EH (cell line): ENCODE data around the gene MEAK7.

Experiments used
- DNase-seq: peaks from one replicate; pipeline ENCODE4 v3.0.0-alpha.2; 2015; ENCODE audit warnings: low read depth

The MEAK7 gene

GRCh38 chr16:84466692-84467091 lies 37.8 kb downstream of the MEAK7 start:
- no peak for DNase-seq

- DNase-seq = no peak
Observed at GRCh38 chr16:84465154-84465553, 39.3 kb downstream of the MEAK7 start.

- DNase-seq = no peak
Observed at GRCh38 chr16:84464116-84464515, 40.3 kb downstream of the MEAK7 start.

GRCh38 chr16:84463221-84463620 lies 41.2 kb downstream of the MEAK7 start:
- no peak for DNase-seq

GRCh38 chr16:84462296-84463210 lies 41.9 kb downstream of the MEAK7 start:
- no peak for DNase-seq

- DNase-seq = no peak
Observed at GRCh38 chr16:84461413-84462295, 42.8 kb downstream of the MEAK7 start.

GRCh38 chr16:84461029-84461412 lies 43.4 kb downstream of the MEAK7 start:
- no peak for DNase-seq

- no peak for DNase-seq
Observed at GRCh38 chr16:84460406-84461028, 43.9 kb downstream of the MEAK7 start.

- DNase-seq = no peak
Observed at GRCh38 chr16:84459941-84460405, 44.5 kb downstream of the MEAK7 start.

- no peak for DNase-seq
Observed at GRCh38 chr16:84459533-84459894, 44.9 kb downstream of the MEAK7 start.

GRCh38 chr16:84458606-84459532 lies 45.6 kb downstream of the MEAK7 start:
- no peak for DNase-seq

- DNase-seq = no peak
Observed at GRCh38 chr16:84455031-84455430, 49.4 kb downstream of the MEAK7 start.
